Keratinocyte (primary cell): ENCODE data around the gene GM2A. TPM values are rescaled to one million over a fixed set of nuclear protein-coding genes. Genes with fewer than 3 reads are reported as not detected.
"Not testable (repeated sequence)": the region's sequence is repeated elsewhere in the genome, so short reads cannot be mapped to it uniquely, and the experiment has no call there.

Experiments
- DNase-seq: peaks from one replicate; pipeline ENCODE4 v3.0.0-alpha.2; 2011; ENCODE audit warnings: low read depth, missing footprints, low spot score
- FAIRE-seq: peaks from 2 replicates; lab custom pipeline; 2011; peaks lifted over from hg19 to GRCh38; lab: Jason Lieb, UNC
- H2AFZ ChIP-seq: 2 replicates; pipeline ENCODE4 v1.6.0; 2012; ENCODE audit warnings: low read length, control low read depth, inconsistent platforms; ENCODE audit not compliant: control insufficient read depth
- H3K27ac ChIP-seq: 2 replicates; pipeline ENCODE4 v1.5.1; 2011; ENCODE audit warnings: low read length; ENCODE audit not compliant: control insufficient read depth, insufficient read depth
- H3K27me3 ChIP-seq: 3 replicates; pipeline ENCODE4 v1.6.0; 2011; ENCODE audit warnings: low read length; ENCODE audit not compliant: control insufficient read depth, insufficient read depth; ENCODE audit errors: extremely low read depth
- H3K36me3 ChIP-seq, 2 experiments: 2 replicates in 1 of 2; 3 replicates in 1 of 2; pipeline ENCODE4 v1.5.1; 2011; ENCODE audit warnings: low read length in 2 of 2, mild to moderate bottlenecking in 1 of 2; ENCODE audit not compliant: control insufficient read depth in 2 of 2, insufficient read depth in 2 of 2; ENCODE audit errors: extremely low read depth in 1 of 2
- H3K4me1 ChIP-seq: 3 replicates; pipeline ENCODE4 v1.5.1; 2011; ENCODE audit warnings: low read length; ENCODE audit not compliant: control insufficient read depth, insufficient read depth; ENCODE audit errors: extremely low read depth
- H3K4me2 ChIP-seq: 3 replicates; pipeline ENCODE4 v1.6.0; 2011; ENCODE audit warnings: low read depth, low read length; ENCODE audit not compliant: control insufficient read depth, insufficient read depth; ENCODE audit errors: extremely low read depth
- H3K4me3 ChIP-seq, 3 experiments: fragments of 200-600 bp in 1 of 3; sonication (generic) in 1 of 3; 2 replicates in 2 of 3; 3 replicates in 1 of 3; pipeline ENCODE4 v1.5.1; 2011 to 2016; ENCODE audit warnings: low read length in 3 of 3, mild to moderate bottlenecking in 3 of 3, control low read depth in 2 of 3, inconsistent platforms in 1 of 3, low read depth in 1 of 3, mixed read lengths in 1 of 3, mixed run types in 1 of 3, moderate library complexity in 1 of 3; ENCODE audit not compliant: control insufficient read depth in 2 of 3, insufficient read depth in 2 of 3; ENCODE audit errors: extremely low read depth in 1 of 3
- H3K79me2 ChIP-seq: 2 replicates; pipeline ENCODE4 v1.6.0; 2012; ENCODE audit warnings: low read length; ENCODE audit not compliant: control insufficient read depth, insufficient read depth
- H3K9ac ChIP-seq: 3 replicates; pipeline ENCODE4 v1.6.0; 2011; ENCODE audit warnings: low read length; ENCODE audit not compliant: control insufficient read depth, insufficient read depth; ENCODE audit errors: extremely low read depth
- H3K9me1 ChIP-seq: 3 replicates; pipeline ENCODE4 v1.6.0; 2011; ENCODE audit warnings: low read length; ENCODE audit not compliant: control insufficient read depth, insufficient read depth; ENCODE audit errors: extremely low read depth
- H3K9me3 ChIP-seq: 2 replicates; pipeline ENCODE4 v1.5.1; 2012; ENCODE audit warnings: low read depth, low read length; ENCODE audit not compliant: control insufficient read depth
- H4K20me1 ChIP-seq: 3 replicates; pipeline ENCODE4 v1.6.0; 2011; ENCODE audit warnings: low read length; ENCODE audit not compliant: control insufficient read depth, insufficient read depth; ENCODE audit errors: extremely low read depth
- EZH2 ChIP-seq: IDR thresholded peaks from one replicate; pipeline ENCODE4 v1.6.1; 2012; ENCODE audit warnings: inconsistent platforms, mild to moderate bottlenecking, low read length, moderate library complexity
- dilution Hi-C: fragments of 300-500 bp; cut with MboI; formaldehyde crosslinking; loops from one replicate; pipeline ENCODE4 v1.7.0; 2020; ENCODE audit warnings: low sequenced_read_pairs; ENCODE audit not compliant: extremely low pct_ligation_motif_present
- polyA plus RNA-seq, 5 experiments: library from polyadenylated mRNA; depleted of rRNA in 3 of 5; stranded (reverse) in 3 of 5; stranded (forward) in 1 of 5; unstranded in 1 of 5; fragments of >200 nt; gene quantifications; 1 replicate in 1 of 5; 2 replicates in 3 of 5; 3 replicates in 1 of 5; pipeline versions ENCODE4 v1.2.1 to v1.2.3, GENCODE V29; 2011 to 2012; ENCODE audit warnings: missing spikeins in 2 of 5, low read depth in 1 of 5, low replicate concordance in 1 of 5
- TF ChIP-seq, protein P1 (sequence below), 3 experiments: IDR thresholded peaks in 1 of 3; conservative IDR thresholded peaks in 1 of 3; optimal IDR thresholded peaks in 1 of 3; 2 replicates in 2 of 3; 3 replicates in 1 of 3; pipeline versions ENCODE3 to v1.5.1; 2011; ENCODE audit warnings: low read length in 3 of 3, mild to moderate bottlenecking in 3 of 3, moderate library complexity in 2 of 3, control low read depth in 1 of 3, inconsistent platforms in 1 of 3; ENCODE audit not compliant: insufficient read depth in 2 of 3; ENCODE audit errors: extremely low read depth in 1 of 3

Gene GM2A
- polyA plus RNA-seq, 1 donor (not counting 4 experiments of a cell fraction or from before 2014, with no cell fraction given), result 117 TPM

GRCh38 chr5:151298063-151298855, 45.3 kb downstream of the GM2A start:
- TF ChIP-seq, protein P1, sequence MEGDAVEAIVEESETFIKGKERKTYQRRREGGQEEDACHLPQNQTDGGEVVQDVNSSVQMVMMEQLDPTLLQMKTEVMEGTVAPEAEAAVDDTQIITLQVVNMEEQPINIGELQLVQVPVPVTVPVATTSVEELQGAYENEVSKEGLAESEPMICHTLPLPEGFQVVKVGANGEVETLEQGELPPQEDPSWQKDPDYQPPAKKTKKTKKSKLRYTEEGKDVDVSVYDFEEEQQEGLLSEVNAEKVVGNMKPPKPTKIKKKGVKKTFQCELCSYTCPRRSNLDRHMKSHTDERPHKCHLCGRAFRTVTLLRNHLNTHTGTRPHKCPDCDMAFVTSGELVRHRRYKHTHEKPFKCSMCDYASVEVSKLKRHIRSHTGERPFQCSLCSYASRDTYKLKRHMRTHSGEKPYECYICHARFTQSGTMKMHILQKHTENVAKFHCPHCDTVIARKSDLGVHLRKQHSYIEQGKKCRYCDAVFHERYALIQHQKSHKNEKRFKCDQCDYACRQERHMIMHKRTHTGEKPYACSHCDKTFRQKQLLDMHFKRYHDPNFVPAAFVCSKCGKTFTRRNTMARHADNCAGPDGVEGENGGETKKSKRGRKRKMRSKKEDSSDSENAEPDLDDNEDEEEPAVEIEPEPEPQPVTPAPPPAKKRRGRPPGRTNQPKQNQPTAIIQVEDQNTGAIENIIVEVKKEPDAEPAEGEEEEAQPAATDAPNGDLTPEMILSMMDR (optimal IDR thresholded peaks at IDR 0.05 in 1 of 3, IDR thresholded peaks at IDR 0.05 in 1 of 3, conservative IDR thresholded peaks at IDR 0.05 in 1 of 3; ENCODE audit: extremely low read depth in 1 of 3, insufficient read depth in 2 of 3, low read length in 3 of 3), result peak; percentile 61 to 77 (median 62)
- TF ChIP-seq EZH2, result no peak
- no peaks in the 10 kb centered on the region for H4K20me1 ChIP-seq
- peak; percentile 44 for FAIRE-seq

DNA sequence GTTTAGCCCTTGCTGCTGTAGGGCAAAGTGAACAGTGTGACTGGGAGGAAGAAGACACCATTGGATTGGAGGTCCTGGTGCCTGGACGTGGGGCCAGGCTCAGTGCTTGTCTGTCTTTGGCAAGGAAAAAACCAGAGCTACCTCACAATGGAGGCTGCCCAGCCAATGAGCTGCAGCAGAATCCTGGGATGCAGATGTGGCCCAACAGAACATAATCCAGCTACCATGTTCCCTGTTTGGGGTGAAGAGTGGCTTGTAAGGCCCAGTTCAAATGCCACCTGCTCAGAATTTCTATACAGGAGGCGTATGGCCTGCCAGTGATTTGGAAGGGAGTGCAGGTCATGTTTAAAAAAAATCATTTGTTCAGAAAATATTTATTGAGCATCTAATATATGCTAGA, 50.7 kb downstream of the GM2A start, which contains the start of gene SLC36A3:
Gene SLC36A3, minus strand, starts transcription at position 101 of the 400 bp plus-strand sequence. CDS start 412 bp downstream, outside the sequence.
- peaks cover 2% of the 10 kb centered on the region for H3K4me1 ChIP-seq
- no peak within 1 kb of the TSS for H3K4me3 ChIP-seq
- no peak within 1 kb of the TSS for H3K9ac ChIP-seq
- FAIRE-seq (no peak), DNase-seq (no peak)
- no peak within 1 kb of the TSS for H2AFZ ChIP-seq
- H3K9me1 ChIP-seq, result no peaks in the 10 kb centered on the region
- no peak within 1 kb of the TSS for H3K4me2 ChIP-seq
- H3K27ac ChIP-seq, result no peak within 1 kb of the TSS
- dilution Hi-C loops, result no loop called here
- H3K36me3 ChIP-seq, result no peaks in the 10 kb centered on the region
- H3K79me2 ChIP-seq, result no peaks in the 10 kb centered on the region
- no peaks in the 10 kb centered on the region for H4K20me1 ChIP-seq
- H3K27me3 ChIP-seq, result peaks cover 5% of the 10 kb centered on the region
- TF ChIP-seq, protein P1 (optimal IDR thresholded peaks at IDR 0.05 in 1 of 3, IDR thresholded peaks at IDR 0.05 in 1 of 3, conservative IDR thresholded peaks at IDR 0.05 in 1 of 3; ENCODE audit: extremely low read depth in 1 of 3, insufficient read depth in 2 of 3, low read length in 3 of 3), result no peak
- TF ChIP-seq EZH2, result no peak
- H3K9me3 ChIP-seq, result no peaks in the 10 kb centered on the region

More at GRCh38 chr5:151298063-151298855, 45.3 kb downstream of the GM2A start:
- H3K36me3 ChIP-seq, result no peaks in the 10 kb centered on the region
- no peaks in the 10 kb centered on the region for H3K9me1 ChIP-seq
- dilution Hi-C loops, result no loop called here
- H3K9me3 ChIP-seq, result no peaks in the 10 kb centered on the region
- H3K79me2 ChIP-seq, result no peaks in the 10 kb centered on the region
- DNase-seq, result no peak
- H3K4me1 ChIP-seq, result peaks cover 18% of the 10 kb centered on the region
- H3K27me3 ChIP-seq, result peaks cover under 1% of the 10 kb centered on the region
- H3K4me2 ChIP-seq, result no peak overlapping the region
- H3K9ac ChIP-seq, result no peak overlapping the region
- H2AFZ ChIP-seq, result no peak overlapping the region
- H3K4me3 ChIP-seq, result no peak overlapping the region
- H3K27ac ChIP-seq, result no peak overlapping the region

- H3K36me3 ChIP-seq, H3K27me3 ChIP-seq, H3K27ac ChIP-seq, H3K4me1 ChIP-seq, H4K20me1 ChIP-seq, H3K9ac ChIP-seq, FAIRE-seq, H3K4me3 ChIP-seq, dilution Hi-C loops, H2AFZ ChIP-seq, DNase-seq, H3K79me2 ChIP-seq, H3K4me2 ChIP-seq, H3K9me3 ChIP-seq, H3K9me1 ChIP-seq: not testable (repeated sequence)
Measured at GRCh38 chr5:151309266-151309665, 56.3 kb downstream of the GM2A start.
